ENCODE data around the gene HMGB4.

HMGB4 gene, protein sequence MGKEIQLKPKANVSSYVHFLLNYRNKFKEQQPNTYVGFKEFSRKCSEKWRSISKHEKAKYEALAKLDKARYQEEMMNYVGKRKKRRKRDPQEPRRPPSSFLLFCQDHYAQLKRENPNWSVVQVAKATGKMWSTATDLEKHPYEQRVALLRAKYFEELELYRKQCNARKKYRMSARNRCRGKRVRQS

DNA sequence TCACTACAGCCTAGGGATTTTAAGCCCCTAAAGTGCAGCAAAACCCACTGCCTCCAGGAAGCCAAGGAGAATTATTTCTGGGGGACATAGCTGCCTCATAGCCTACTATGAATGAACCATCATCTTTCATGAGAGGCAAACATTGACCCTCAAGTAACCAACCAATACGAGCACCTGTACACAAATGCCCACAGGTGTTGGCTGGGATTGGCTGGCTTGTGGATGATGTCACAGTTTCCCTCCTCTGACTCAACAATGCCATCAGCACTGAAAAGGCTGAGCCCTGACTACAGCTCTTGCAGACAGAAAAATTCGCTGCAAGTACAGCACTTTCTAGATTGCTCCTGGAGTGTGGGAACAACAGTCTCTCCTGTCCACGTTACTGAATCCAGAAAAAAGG is at the start of gene HMGB4:
Gene HMGB4 (plus strand): TSS at position 301 of the 400 bp plus-strand sequence. CDS start 113 bp downstream, outside the sequence.
- no peak for DNase-seq

DNA sequence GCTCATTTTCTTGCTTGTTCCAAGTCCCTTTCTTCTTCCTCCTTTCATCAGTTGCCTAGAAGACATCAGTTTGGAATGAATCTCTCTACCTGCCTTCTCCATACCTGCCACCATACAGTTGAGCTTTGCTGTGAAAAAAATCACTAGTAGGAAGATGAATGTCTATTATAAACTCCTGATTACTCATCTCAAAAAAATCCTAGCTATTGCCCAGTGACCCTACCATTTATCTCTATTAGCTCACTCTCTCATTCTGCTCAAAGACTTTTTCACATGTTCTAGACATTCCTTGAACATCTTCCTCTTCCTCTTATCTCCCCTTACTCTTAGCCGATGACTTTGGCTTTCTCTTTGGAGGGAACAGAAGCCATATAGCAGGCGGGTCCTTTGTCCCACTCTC is 49.7 kb upstream of the HMGB4 start:
- DNase-seq = no peak

DNA sequence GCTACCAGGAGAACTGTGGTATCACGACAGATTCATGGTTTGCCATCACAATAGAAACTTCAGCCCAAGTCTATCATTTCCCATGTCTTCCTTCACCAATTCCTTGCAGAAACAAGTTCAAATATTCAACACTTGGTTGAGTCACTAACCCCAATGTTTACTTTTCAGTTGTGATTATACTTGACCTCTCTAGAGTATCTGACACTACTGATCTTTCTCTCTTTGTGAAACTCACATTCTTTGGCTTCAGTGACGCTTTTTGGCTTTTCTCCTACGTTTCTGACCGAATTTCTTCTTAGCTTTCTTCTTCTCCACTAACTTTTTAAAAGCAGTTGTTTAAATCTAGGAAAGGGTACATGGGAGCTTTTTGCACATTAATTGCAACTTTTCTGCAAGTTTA is 48.8 kb upstream of the HMGB4 start:
- DNase-seq = no peak

DNA sequence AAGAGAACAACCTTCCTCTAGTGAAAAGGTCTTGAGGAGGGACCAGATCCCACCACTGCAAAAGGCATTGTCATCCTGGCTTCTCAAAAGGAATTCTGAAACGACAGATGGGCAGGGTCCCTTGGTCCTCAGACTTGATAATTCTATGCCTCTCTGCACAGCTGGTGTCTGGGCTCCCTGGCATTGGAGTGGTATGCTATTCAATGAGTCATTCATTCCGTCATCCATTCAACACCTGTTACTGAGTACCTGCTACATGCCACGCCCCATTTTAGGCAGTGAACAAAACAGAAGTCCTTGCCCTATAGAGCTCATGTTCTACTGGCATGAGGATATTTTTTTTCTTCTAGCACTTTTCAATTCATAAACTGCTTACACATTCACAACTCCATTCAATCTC is 45.8 kb upstream of the HMGB4 start:
- no peak for DNase-seq

DNA sequence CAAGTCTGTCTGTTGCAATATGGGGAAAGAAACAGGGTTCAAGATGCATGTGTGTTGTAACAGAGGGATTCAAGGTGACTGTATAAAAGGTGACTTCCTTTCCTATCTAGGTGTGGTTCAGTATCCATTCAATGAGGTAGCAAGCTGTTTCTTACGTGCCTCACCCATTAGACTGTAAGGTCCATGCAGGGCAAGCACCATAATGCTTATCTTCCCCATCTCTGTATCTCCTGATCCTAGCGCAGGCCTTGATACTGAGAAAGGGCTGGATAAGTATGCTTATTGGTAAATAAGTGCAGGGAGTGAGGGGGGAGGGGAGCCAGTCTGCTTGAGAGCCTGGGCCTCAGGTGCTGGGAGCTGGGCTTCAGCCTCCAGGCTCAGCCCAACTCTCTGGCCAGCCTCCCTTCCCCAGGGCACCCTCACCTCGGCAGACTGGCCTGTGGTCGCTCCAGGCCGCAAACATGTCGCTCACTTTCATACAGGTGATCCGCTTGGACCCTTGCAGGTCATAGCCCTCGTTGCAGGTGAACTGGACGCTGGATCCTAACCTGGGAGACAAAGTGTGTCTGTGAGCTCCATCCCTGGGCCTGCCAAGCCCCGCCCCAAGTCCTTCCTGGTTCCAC is 44.5 kb upstream of the HMGB4 start:
- DNase-seq = no peak

DNA sequence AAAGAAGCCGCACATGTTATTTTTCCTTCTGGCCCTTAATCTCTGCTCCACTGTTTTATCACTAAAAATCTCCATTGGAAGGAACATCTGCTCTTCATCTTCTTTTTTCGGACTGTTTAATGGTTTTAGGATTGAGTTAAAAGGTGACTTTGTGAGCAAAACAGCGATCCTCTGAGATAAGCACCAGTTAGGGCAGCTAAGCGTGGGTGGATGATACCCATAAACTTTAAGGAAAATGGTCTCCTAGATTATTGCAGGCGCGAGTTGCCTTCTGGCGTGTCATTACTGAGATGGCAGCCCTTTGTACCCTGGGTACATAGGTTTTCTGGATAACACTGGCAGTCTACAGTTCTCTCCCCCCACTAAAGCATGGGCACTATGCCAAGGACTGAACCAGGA is 44.0 kb upstream of the HMGB4 start:
- DNase-seq = no peak

DNA sequence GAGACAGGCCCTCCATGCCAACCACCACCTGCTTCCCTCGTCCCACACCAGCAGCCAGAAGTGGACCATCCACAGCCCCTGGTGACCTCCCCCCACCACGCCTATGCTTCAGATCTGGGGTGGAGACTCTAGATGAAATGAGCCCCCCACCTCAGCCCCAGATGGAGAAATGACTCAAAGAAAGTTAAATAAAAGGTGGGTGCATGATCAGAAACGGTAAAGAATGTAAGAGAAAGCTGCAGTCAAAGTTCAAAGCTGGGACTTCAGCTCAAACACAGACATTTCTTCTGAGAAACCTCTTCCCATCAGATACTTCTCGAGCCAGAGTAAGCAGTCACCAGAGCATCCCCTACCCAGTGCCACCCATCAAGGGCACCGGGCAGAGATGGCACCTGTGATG is 43.1 kb upstream of the HMGB4 start:
- DNase-seq = no peak

DNA sequence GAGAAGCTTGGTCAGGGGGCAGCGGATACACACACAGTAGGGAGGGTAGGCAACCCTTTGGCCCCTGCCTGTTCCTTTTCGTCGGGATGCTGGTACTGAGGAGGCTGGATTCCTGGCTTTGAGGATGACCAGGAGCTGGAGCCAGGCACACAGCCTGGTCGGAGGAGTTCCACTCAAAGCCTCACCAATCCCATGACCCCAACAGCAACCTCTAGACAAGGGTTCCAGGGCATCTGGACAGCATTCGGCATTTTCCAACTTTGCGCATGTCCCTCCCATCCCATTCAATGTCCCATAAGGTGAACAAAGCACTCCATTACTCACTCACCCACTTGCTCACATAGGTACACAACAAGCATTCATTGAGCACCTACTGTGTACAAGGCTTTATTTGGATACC is 42.6 kb upstream of the HMGB4 start:
- no peak for DNase-seq

DNA sequence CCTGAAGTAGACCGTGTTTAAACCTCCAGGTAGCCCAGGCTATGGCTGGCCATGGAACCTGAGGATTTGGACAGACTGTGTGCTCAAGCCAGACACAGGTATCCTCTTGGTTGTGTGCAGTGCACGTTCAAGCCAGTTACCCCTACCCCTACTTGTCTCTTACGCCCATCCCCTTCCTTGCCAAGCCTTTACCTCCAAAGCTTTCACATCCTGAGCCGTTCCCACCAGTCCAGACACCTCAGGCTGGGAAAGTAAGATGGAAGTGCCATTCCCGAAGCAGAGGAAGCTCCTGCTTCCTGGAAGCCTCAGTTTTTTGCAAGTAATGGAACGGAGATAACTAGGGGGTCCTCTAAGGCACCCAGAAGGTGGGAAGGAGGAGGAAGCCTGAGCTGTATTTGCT is 41.5 kb upstream of the HMGB4 start:
- DNase-seq = no peak

DNA sequence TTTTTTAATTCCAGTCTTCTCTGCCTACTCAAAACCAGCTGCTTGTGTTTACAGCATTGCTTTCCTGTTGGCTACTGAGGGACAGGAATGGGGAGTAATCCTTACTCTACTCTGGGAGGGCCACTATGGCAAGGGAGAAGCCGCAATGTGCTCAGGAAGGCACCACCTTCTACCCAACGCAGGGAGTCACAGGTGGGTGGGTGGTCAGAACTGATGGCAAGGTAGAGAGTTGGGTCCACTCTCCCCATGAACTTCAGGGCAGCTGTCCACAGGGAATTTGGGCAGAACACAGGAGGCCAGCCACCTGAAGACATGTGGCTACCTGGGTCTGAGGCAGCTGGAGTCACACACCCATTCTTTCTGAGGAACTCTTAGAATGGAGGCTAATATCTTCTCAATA is 40.5 kb upstream of the HMGB4 start:
- no peak for DNase-seq

DNA sequence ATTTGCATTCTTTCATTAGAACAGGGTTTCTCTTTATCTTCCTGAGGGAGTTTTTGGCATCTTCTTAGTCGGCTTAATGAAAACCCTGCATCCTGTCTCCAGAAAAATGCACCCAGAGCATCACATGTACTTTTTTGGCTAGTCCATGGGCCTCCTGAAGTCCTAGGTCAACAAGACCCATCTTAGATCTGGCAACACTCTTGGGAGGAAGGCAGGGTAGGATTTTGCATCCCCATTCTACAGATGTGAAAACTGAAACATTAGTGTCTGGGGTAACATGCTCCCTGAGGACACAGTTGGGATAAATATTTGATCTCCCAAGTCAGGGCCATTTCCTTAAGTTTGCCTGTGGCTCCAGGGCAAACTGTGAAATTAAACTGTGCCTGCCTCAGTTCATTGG is 40.0 kb upstream of the HMGB4 start:
- DNase-seq = no peak

DNA sequence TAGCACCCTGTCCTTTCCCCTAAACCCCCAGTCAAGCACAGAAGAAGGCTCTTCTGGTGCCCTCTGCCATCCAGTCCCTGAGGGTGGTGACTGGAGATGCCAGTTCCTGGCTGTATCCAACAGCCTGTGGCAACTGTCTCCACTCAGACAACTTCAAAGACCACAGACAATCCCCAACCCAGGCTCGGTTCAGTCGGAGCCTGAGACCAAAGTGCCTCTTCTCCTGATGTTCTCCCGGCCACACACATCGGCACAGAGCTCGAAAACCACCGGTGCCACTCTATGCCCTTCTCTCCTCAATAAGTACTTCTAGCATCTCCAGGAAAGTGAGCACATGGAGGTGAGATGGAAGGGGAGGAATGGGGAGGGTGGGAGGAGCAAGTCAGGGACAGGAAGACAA is 39.6 kb upstream of the HMGB4 start:
- DNase-seq = no peak

DNA sequence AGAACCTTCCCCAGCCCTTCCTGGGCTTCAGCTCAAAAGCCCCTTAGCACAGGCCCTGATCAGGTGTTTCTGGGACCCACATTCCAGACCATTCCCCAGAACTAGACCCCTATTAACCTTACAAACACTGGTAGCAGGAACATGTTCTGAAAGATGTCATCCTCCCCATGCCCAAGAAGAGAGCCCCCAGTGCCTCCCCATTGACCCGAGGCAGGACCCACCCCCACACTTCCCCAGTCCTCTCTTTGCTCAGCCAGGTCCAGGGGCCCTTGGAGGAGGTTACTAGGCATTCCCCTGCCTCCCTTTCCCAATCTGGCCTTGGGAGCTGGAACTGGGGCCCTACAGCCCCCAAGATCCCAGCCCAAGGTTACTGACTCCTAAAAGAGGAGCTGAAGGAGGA is 38.9 kb upstream of the HMGB4 start:
- no peak for DNase-seq

DNA sequence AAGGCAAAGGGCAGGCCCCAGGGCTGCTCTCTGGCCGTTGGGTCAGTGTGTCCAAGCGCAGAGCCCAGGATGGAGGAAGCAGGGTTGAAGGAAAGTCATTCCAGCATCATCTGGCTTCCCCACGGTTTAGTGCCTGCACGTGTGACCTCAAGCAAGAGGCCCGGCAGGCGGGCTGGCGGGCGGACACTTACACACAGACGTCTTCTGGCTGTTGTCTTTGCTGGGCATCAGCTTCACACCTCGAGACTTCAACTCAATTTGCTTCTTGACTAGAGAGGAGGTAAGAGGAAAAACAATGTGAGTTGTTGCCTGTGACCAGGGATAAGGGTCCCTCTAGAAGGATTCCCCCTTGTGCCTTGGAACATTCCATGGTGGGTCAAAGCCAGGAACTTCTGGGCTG is 38.4 kb upstream of the HMGB4 start:
- no peak for DNase-seq

DNA sequence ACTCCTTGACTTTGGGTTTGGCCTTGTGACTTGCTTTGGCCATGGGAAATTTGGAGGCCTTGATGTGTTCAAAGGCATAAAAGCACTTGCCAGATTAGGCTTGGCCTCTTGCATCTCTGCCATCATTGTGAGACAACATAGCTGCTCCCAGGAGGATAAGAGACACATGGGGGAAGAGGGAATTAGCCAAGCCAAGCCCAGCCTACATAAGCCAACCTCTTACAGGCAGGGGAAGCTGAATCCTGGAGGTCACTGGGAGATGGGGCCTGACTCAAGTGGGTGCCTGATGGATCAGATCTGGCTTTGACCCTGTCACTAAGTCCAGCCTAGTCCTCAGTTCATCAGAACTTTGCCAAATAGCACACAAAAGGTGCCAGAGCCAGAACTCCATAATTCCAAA is 37.6 kb upstream of the HMGB4 start:
- no peak for DNase-seq

DNA sequence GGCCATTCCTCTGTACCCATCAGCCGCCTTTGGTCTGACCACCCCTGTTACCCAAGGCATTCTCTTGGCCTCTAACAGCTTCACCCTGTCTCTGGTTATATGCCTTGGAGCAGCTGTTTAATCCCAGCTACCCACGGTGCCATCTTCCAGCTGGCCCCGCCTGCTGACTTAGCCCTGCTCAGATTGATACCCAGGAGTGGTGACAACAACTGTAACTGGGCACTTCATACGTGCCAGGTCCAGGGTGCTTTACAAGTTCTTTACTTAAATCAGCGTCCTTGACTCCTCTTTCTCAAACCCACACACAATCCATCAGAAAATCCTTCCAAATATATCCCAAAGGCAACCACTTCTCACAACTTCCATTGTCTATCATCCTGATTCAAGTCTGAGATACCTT is 37.2 kb upstream of the HMGB4 start:
- DNase-seq = no peak

DNA sequence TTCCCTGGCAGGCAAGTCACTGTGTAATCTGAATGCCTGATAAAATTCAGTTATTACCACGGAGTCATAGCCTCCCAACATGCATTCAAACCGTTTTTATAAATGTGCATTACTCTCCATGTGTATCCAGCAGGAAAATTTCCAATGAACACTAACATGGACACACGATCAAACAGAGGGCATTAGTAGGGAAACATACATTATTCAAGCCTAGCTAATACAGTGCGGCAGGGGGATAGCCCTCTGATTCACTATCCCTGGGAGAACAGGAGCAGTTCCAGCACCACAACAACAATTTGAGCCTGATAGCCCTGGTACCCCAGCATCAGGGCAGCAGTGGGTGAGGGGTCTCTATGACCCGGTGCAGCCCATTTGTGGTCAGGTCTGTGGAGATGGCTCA is 35.8 kb upstream of the HMGB4 start:
- DNase-seq = no peak

DNA sequence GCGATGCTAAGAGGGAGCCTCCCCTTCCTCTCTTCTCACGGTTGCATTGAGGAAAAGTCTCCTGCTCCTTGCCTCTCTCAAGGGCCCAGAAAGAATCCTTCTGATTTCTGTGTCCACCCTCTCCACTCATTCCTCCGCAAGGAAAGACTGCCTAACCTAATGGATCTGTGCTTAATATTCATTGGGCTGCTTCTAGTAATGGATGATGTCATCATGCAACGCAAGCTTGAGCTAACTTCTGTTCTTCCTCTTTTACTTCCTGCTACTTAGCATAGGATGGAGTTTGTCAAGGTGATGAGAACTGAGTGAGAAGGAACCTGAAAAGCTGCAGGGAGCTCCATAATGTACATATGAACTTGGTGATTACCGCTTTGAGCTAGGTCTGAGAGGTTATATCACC is 35.2 kb upstream of the HMGB4 start:
- DNase-seq = no peak

DNA sequence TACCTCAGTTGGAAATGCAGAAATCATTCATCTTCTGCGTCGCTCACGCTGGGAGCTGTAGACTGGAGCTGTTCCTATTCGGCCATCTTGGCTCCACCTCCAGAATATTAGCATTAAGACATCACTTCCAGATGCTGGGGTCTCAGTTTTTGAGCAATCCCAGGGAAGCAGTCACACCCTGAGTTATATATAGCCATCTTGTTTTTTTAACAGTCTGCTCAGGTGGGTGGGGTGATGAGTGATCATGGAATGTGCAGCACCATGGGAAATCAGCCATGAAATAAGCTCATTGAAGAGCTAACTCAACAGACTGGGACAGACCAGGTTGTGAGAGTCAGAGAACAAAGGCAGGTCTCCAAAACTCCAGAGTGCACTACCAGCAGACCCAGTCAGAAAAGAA is 27.0 kb upstream of the HMGB4 start:
- DNase-seq = no peak

DNA sequence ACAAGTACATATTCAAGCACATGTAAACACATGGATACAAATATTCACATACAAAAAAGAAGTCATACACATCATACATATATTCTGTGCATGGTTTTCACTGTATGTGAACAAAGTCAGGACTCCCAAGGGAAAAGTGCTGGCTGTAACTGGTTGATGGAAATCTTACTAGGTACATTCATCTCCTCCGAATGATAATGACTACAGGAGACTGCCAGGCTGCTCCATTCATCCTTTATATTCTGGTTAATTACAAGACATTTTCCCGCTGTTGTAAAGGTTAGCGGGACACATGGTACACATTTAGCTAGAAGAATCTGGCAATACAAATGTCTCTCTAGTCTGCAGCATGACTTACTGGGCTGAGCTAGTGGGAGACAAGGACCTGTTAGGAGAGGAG is 26.2 kb upstream of the HMGB4 start:
- DNase-seq = no peak

DNA sequence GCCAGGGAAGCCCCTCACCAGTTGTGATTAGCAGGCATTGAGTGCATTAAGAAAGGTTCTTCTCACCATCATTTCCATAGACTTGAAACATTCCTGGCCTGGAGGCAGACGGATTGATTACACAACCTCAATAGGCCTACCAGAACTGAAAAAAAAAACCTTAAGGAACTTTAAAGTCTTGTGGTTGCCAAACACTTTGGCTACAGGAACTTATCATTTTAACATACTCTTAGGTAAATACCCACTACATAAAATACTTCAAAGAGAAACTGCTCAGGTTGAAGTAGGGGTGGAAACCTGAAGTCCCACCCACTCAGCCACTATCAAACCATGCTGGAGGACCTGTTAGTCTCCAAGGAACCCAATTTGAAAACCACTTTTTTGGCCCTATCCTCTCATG is 22.4 kb upstream of the HMGB4 start:
- no peak for DNase-seq

DNA sequence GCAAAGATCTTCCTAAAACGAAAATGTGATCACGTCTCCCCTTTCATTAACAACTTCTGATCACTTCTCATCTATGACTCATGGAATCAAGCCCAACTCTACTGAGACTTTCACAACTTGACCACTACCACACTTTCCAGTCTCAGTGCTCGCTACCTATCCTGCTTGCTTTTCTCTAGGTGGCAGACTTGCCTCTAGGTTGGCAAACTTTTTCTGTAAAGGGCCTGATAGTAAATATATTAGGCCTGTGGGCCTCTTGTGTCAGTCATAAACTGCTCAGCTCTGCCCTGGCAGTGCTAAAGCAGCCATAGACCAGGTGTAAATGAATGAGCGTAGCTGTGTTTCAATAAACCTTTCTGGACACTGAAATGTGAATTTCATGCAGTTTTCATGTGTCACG is 21.5 kb upstream of the HMGB4 start:
- DNase-seq = no peak

DNA sequence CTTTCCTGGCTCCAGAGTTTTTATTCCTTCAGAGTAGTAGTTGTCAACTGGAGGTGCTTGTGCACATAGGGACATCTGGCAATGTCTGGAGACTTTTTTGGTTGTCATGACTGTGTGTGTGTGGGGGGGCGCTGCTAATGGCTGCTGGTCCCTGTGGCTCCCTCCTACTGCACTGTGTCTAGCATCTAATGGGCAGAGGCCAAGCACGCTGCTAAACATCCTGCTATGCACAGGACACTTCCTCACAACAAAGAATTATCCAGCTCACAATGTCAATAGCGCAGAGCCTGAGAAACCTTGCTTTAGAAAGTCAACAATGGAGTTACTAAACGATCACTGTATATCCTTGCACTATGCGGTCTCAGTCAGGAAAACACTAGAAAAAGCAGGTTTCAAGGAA is 19.7 kb upstream of the HMGB4 start:
- no peak for DNase-seq

DNA sequence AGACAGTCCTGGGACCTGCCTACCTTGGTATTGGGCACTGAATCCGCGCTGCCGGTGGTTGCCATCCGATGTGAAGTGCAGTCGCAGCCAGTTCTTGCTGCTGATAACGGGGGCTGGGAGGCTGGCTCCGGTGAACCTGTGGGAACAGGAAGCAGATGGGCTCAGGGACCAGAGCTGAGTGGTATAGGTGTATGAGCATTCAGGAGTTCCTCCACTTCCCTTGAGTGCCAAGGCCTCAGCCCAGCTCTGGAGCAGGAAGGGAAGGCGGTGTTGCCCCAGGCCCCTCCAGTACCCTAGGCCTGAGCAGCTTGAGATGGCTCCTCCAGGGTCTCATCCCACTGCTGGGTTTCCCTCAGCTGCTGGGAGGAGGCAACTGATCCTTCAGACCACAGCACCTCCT is 17.0 kb upstream of the HMGB4 start:
- DNase-seq = no peak

DNA sequence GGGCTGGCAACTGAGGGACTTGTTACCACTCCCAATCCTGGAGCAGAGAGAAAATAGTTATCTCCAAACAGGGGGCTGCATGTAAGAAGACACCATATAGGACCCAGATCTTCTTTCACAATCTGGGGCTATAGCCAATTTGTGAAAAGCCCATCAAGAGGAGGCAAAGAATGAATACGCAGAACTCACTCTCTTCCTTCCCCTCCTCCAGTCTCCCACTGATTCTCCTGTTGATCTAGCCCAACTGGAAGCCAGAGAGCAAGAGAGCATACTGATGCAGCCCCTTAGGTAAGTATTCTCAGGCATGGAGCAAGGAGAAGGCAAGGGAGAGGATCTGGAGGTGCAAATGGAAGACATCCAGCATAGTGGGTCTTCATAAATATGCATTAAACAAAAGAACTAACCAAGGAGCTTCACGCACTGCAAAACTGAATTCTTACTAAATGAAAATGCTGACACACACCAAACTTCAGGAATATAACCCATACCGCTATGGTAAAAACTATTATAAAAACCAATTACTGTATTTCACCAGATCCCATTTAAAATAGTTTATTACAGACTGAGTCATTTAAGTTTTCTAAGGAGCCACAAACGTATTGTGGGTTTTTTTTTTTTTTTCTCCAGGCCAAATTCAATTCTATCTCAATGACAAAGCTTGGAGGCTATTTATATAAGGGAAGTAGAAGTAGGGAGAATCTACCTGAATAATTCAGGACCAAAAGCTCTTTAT is 15.5 kb upstream of the HMGB4 start:
- DNase-seq = no peak

Measured in right hindlimb (tissue), 1 donor.